Measurements from ENCODE around the gene OGA. TPM values are rescaled to one million over a fixed set of nuclear protein-coding genes. Genes with fewer than 3 reads are reported as not detected.

The OGA gene
- 100 to 1,000 TPM; 119 to 291 TPM for total RNA-seq

- ATAC-seq (replicated peaks) = peak; percentile 91
- H3K27ac Mint-ChIP-seq = peak within 1 kb of the TSS; percentile 100
- H3K4me3 Mint-ChIP-seq = peak within 1 kb of the TSS; percentile 99
- H3K9me3 Mint-ChIP-seq = no peaks in the 10 kb centered on the region
- H3K4me1 Mint-ChIP-seq = peaks cover 28% of the 10 kb centered on the region
- no peaks in the 10 kb centered on the region for H3K27me3 Mint-ChIP-seq
- peaks cover 57% of the 10 kb centered on the region for H3K36me3 Mint-ChIP-seq (ENCODE audit: low read depth)
Observed at GRCh38 chr10:101818119-101818871, at the start of gene OGA. Gene OGA, minus strand, starts transcription at chr10:101818444. Its CDS starts 422 bp downstream, at chr10:101818022.

- Mint-ChIP-seq H3K4me1 (no peaks in the 10 kb centered on the region), H3K27me3 (no peaks in the 10 kb centered on the region), H3K36me3 (ENCODE audit: low read depth) (peaks cover 26% of the 10 kb centered on the region), H3K9me3 (no peaks in the 10 kb centered on the region), H3K4me3 (no peak overlapping the region), H3K27ac (no peak overlapping the region)
- no peak for ATAC-seq (replicated peaks)
Observed at GRCh38 chr10:101867931-101868330, 49.7 kb upstream of the OGA start.

- Mint-ChIP-seq H3K36me3 (ENCODE audit: low read depth) (peaks cover 38% of the 10 kb centered on the region), H3K4me3 (no peak overlapping the region), H3K9me3 (no peaks in the 10 kb centered on the region), H3K4me1 (peaks cover 13% of the 10 kb centered on the region), H3K27ac (peak overlapping the region; percentile 19), H3K27me3 (no peaks in the 10 kb centered on the region)
- no peak for ATAC-seq (replicated peaks)
Observed at GRCh38 chr10:101859530-101859929, 41.3 kb upstream of the OGA start.

- peaks cover 38% of the 10 kb centered on the region for H3K36me3 Mint-ChIP-seq (ENCODE audit: low read depth)
- peak overlapping the region; percentile 19 for H3K27ac Mint-ChIP-seq
- no peaks in the 10 kb centered on the region for H3K9me3 Mint-ChIP-seq
- H3K27me3 Mint-ChIP-seq = no peaks in the 10 kb centered on the region
- peak; percentile 88 for ATAC-seq (replicated peaks)
- peaks cover 13% of the 10 kb centered on the region for H3K4me1 Mint-ChIP-seq
- no peak overlapping the region for H3K4me3 Mint-ChIP-seq
Observed at GRCh38 chr10:101858723-101859500, 40.7 kb upstream of the OGA start.

- Mint-ChIP-seq H3K9me3 (no peaks in the 10 kb centered on the region), H3K27me3 (no peaks in the 10 kb centered on the region), H3K36me3 (ENCODE audit: low read depth) (peaks cover 35% of the 10 kb centered on the region), H3K4me3 (no peak overlapping the region), H3K4me1 (peaks cover 13% of the 10 kb centered on the region), H3K27ac (peak overlapping the region; percentile 19)
- no peak for ATAC-seq (replicated peaks)
Observed at GRCh38 chr10:101857802-101858476, 39.7 kb upstream of the OGA start.

- no peaks in the 10 kb centered on the region for H3K27me3 Mint-ChIP-seq
- ATAC-seq (replicated peaks) = no peak
- no peak overlapping the region for H3K27ac Mint-ChIP-seq
- H3K9me3 Mint-ChIP-seq = no peaks in the 10 kb centered on the region
- H3K4me3 Mint-ChIP-seq = no peak overlapping the region
- peaks cover 13% of the 10 kb centered on the region for H3K4me1 Mint-ChIP-seq
- peaks cover 25% of the 10 kb centered on the region for H3K36me3 Mint-ChIP-seq (ENCODE audit: low read depth)
Observed at GRCh38 chr10:101856626-101857025, 38.4 kb upstream of the OGA start.

- Mint-ChIP-seq H3K4me3 (no peak overlapping the region), H3K36me3 (ENCODE audit: low read depth) (peaks cover 39% of the 10 kb centered on the region), H3K9me3 (no peaks in the 10 kb centered on the region), H3K27ac (peak overlapping the region; percentile 39), H3K4me1 (no peaks in the 10 kb centered on the region), H3K27me3 (no peaks in the 10 kb centered on the region)
- no peak for ATAC-seq (replicated peaks)
Observed at GRCh38 chr10:101851411-101852116, 33.3 kb upstream of the OGA start.

- H3K4me1 Mint-ChIP-seq = no peaks in the 10 kb centered on the region
- no peak for ATAC-seq (replicated peaks)
Observed at GRCh38 chr10:101850749-101851148, 32.5 kb upstream of the OGA start.

GRCh38 chr10:101848894-101849351 is 30.7 kb upstream of the OGA start:
- Mint-ChIP-seq H3K4me1 (peaks cover 5% of the 10 kb centered on the region), H3K27me3 (no peaks in the 10 kb centered on the region), H3K4me3 (no peak overlapping the region), H3K9me3 (no peaks in the 10 kb centered on the region), H3K27ac (no peak overlapping the region), H3K36me3 (ENCODE audit: low read depth) (peaks cover 49% of the 10 kb centered on the region)
- ATAC-seq (replicated peaks) = no peak

More at GRCh38 chr10:101850749-101851148, 32.5 kb upstream of the OGA start:
- Mint-ChIP-seq H3K9me3 (no peaks in the 10 kb centered on the region), H3K27ac (peak overlapping the region; percentile 39), H3K27me3 (no peaks in the 10 kb centered on the region), H3K36me3 (ENCODE audit: low read depth) (peaks cover 47% of the 10 kb centered on the region), H3K4me3 (no peak overlapping the region)

- H3K9me3 Mint-ChIP-seq = no peaks in the 10 kb centered on the region
- H3K27me3 Mint-ChIP-seq = no peaks in the 10 kb centered on the region
- H3K27ac Mint-ChIP-seq = no peak overlapping the region
- H3K36me3 Mint-ChIP-seq (ENCODE audit: low read depth) = peaks cover 49% of the 10 kb centered on the region
- no peak for ATAC-seq (replicated peaks)
- H3K4me1 Mint-ChIP-seq = peaks cover 5% of the 10 kb centered on the region
- no peak overlapping the region for H3K4me3 Mint-ChIP-seq
Observed at GRCh38 chr10:101848408-101848807, 30.2 kb upstream of the OGA start.

GRCh38 chr10:101845893-101846292 is 27.6 kb upstream of the OGA start:
- no peak overlapping the region for H3K27ac Mint-ChIP-seq
- H3K4me3 Mint-ChIP-seq = no peak overlapping the region
- no peak for ATAC-seq (replicated peaks)
- H3K36me3 Mint-ChIP-seq (ENCODE audit: low read depth) = peaks cover 42% of the 10 kb centered on the region
- H3K9me3 Mint-ChIP-seq = no peaks in the 10 kb centered on the region
- H3K4me1 Mint-ChIP-seq = peaks cover 20% of the 10 kb centered on the region
- H3K27me3 Mint-ChIP-seq = no peaks in the 10 kb centered on the region

- H3K4me1 Mint-ChIP-seq = peaks cover 30% of the 10 kb centered on the region
- H3K27ac Mint-ChIP-seq = peak within 1 kb of the TSS; percentile 78
- no peaks in the 10 kb centered on the region for H3K9me3 Mint-ChIP-seq
- H3K27me3 Mint-ChIP-seq = no peaks in the 10 kb centered on the region
- H3K4me3 Mint-ChIP-seq = peak within 1 kb of the TSS; percentile 90
- ATAC-seq (replicated peaks) = peak; percentile 53
- peaks cover 27% of the 10 kb centered on the region for H3K36me3 Mint-ChIP-seq (ENCODE audit: low read depth)
Observed at GRCh38 chr10:101843032-101844021, 25.1 kb upstream of the OGA start, which contains the start of gene KCNIP2. Gene KCNIP2, minus strand, starts transcription at chr10:101843800. Its CDS starts 232 bp downstream, at chr10:101843568.

- no peaks in the 10 kb centered on the region for H3K27me3 Mint-ChIP-seq
- H3K36me3 Mint-ChIP-seq (ENCODE audit: low read depth) = peaks cover 12% of the 10 kb centered on the region
- peaks cover 30% of the 10 kb centered on the region for H3K4me1 Mint-ChIP-seq
- no peak overlapping the region for H3K27ac Mint-ChIP-seq
- peak overlapping the region; percentile 90 for H3K4me3 Mint-ChIP-seq
- no peaks in the 10 kb centered on the region for H3K9me3 Mint-ChIP-seq
- no peak for ATAC-seq (replicated peaks)
Observed at GRCh38 chr10:101841826-101842225, 23.6 kb upstream of the OGA start.
